GM10847 (cell line): ENCODE measurements around the gene ITFG1.

ENCODE experiments used
- POLR2A ChIP-seq: IDR thresholded peaks from 2 replicates; pipeline ENCODE4 v1.6.1; 2011; ENCODE audit not compliant: insufficient read length; ENCODE audit errors: extremely low read depth

Gene ITFG1

DNA sequence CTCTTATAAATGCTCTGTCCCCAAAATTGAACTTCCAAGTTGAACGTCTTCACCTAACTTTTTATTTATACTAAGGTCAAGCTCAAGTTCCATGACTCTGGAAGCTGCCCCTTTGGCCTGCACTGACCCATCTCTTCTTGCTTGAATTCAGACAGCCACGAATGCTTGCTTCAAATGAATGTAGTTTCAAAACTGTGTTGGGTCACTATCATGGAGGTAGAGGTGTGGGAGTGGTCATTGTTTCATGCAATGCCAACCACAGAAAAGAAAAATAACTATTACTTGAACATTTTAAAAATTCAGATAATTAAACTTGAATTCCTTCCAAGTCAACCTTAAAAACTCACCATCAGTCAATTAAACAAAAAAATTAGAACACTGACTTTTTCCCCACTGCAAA lies 2.5 kb downstream of the ITFG1 start:
- TF ChIP-seq POLR2A: no peak

DNA sequence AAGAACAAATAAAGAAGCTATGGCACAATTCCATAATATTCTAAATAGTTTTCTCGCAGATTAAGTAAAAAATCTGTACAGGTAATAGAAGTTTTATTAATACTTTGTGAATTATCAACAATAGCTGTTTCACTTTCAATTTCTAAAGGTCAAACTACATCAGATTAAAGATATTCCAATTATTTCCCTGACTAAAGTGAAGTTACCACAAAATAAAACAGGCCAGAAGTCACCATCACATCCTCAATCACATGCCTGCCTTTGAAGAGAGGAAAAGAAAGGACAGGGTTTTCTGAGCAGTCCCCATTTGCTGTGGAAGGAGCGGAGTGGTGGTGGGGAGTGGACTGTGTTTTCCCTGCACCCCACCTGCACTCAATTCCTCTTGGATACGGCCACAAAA lies 11.1 kb downstream of the ITFG1 start:
- TF ChIP-seq POLR2A: no peak

DNA sequence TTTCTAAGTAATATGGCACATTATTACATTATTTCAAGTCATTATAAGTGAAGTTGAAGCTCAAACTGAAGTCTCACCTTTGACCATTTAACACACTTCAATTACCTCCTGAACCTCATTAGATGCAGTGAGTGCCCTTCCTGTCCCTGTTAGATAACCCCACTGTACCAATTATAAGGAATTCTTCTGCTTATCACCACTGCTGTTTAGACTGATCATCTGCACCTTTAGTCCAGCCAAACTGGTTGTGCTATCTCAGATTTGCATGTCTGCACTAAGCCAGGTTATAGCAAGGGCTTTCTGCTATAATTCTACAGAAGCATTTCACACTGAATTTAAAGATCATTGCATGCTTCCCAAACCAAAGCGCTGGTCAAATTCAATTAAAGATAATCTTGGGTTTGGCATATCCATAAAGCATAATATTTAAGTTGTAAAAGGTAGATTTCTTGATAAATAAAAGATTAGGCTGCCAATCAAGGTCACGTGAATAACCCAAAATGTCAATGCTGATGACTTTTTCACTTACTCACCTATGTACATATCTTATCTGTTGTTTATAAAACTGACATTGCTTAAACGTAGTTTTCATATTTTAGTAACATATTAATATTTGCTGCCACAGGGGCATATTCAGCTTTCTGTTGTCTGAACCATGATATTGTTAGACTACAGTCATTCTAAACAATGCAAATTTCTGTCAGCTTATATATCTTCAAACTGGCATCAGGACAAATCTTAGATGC lies 11.9 kb downstream of the ITFG1 start:
- TF ChIP-seq POLR2A: no peak

DNA sequence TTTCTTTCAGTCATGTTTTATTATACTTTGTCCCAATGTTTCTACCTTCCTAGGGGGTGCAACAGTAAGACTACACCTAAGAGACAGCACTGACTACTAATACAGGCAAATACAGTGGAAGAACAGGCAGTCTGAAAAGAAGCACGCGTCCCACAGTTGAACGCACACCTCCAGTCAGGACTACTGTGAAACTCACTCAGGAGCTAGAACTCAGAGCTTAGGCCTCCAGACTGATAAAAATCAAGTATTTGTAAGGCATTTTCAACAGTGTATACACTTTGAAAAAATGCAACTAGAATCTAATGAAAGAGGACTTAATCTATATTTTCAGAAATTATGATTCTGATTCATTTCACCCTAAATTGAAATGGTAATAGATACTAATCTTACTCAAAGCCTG lies 14.4 kb downstream of the ITFG1 start:
- TF ChIP-seq POLR2A: no peak

DNA sequence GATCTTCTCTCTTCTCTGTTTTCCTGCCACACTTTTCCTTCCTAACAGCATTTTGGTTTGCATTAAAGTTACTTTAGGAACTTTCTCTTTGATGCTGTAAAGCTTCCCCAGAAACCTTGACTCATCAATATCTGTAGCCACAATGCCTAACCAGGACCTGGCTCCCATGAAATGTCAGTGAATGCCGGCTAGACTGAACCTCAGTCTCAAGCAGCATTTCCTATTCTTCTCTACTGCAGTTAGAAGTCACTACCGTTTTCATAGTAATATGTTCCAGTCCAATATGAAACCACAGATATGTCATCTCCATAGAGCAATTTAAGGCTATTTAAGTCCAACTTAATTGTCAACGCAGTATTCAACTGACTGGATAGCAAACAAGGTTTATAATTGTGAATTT lies 28.9 kb downstream of the ITFG1 start:
- no peak for TF ChIP-seq POLR2A

DNA sequence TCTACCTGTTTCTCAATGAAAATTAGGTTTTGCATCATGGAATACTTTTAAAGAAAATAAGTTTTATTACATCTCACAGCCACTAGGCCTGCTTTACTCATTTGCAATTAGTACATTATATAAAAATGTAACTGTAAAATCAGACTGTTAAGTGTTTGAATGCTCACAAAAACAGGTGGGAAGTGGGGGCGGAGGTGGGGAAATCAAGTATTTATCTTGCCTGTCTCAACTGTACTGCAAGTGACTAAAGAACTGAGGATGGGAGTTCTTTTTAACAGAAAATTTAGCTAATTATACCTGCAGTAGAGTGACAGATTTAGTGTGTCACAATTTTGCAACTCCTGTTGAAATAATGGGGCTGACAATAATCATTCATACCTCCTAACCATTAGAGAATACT lies 34.1 kb downstream of the ITFG1 start:
- no peak for TF ChIP-seq POLR2A

DNA sequence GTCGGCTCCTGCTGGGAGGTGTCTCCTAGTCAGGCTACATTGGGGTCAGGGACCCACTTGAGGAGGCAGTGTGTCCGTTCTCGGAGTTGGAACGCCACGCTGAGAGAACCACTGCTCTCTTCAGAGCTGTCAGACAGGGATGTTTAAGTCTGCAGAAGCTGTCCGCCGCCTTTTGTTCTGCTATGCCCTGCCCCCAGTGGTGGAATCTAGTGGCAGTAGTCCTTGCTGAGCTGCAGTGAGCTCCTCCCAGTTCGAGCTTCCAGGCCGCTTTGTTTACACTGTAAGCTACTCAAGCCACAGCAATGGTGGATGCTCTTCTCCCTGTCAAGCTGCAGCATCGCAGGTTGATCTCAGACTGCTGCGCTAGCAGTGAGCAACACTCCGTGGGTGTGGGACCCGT lies 36.0 kb downstream of the ITFG1 start:
- no peak for TF ChIP-seq POLR2A

DNA sequence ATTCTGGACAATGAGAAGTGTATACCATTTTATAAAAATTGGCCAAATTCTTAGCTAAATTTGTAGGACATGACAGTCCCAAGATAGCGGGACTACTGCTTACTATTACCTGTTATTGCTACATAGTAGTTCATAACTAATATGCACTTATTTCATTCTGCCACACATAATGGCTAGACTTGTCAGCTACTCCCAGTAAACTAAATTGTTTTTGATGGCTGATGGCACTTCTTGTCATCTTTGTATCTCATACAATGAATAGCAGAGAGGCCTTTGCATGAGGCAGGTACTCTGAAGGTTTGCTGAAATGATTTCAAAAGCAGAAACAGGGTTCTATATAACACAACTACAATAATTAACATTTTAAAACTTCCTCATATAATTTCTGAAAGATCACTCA lies 44.0 kb downstream of the ITFG1 start:
- TF ChIP-seq POLR2A: no peak

DNA sequence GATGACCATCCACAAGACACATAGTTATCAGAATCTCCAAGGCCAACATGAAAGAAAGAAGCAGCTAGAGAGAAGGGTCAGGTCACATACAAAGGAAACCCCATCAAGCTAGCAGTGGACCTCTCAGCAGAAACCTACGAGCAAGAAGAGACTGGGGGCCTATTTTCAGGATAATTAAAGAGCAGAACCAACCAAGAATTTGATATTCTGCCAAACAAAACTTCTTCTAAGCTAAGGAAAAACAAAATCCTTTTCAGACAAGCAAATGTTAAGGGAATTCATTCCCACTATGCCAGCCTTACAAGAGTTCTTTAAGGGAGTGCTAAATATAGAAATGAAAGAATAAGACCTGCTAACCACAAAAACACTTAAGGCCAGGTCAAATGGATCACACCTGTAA lies 47.8 kb downstream of the ITFG1 start:
- no peak for TF ChIP-seq POLR2A

DNA sequence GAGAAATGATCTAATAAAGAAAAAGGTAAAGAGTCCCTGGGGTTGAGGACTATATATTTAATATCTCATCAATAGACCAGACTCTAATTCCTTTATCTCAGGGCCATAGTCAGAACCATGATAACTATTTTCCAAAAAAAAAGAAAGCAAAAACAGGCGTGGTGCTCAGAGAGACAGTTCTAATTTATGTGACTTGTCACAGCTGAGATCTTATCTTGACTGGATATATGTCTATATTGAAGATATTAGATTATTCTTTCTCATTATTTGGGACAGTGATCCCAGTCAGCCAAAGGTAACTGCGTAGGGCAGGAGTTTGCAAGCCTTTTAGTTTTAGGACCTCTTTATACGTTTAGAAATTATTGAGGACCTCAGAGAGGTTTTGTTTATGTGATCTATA lies 52.4 kb downstream of the ITFG1 start:
- no peak for TF ChIP-seq POLR2A

DNA sequence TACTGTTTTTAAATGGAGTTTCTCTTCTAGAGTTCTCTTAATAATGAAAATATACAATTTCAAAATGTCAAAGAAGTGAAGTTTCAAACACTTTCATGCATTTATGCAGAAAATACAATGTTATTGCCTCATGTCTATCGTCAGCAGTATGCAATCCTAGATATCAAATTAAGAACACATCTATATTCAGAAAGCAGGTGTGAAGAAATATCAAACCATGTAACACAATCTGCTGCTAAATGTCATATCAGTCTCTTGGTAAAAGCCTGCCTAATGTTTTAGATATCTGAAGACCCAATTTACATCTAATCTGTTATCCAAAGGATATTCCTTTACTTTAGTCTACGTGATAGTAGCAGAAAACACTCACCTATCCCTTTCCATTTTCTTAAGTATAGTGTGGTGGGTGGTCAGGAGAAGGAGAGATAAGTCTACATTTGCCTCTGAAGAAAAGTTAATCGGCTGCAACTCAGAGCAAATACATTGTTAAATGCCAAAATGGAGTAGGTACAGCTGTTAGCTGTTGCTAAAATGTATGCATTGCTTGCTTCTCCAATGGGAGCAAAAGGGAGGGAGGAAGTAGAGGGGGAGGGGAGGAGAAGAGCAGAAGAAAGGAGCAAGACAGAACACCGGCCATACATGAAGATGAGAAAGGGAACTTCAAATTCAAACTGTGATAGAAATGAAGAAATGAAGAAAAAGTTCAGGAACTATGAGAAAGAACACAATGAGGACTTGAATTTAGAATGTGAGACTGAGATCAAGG lies 64.9 kb downstream of the ITFG1 start:
- no peak for TF ChIP-seq POLR2A

DNA sequence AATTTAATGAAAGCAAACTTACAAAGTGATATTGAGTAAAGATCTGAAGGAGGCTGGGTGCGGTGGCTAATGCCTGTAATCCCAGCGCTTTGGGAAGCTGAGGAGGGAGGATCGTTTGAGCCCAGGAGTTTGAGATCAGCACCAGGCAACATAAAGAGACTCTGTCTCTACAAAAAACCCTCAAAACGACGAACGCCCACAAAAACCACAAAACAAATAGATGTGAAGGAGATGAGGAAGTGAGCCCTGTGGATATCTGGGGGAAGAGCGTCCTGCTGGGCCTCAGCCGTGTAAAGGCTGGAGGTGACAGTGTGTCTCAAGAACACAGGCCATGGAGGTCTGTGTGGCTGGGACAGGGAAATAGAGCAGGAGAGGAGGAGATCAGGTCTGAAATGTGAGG lies 68.8 kb downstream of the ITFG1 start:
- TF ChIP-seq POLR2A: no peak

DNA sequence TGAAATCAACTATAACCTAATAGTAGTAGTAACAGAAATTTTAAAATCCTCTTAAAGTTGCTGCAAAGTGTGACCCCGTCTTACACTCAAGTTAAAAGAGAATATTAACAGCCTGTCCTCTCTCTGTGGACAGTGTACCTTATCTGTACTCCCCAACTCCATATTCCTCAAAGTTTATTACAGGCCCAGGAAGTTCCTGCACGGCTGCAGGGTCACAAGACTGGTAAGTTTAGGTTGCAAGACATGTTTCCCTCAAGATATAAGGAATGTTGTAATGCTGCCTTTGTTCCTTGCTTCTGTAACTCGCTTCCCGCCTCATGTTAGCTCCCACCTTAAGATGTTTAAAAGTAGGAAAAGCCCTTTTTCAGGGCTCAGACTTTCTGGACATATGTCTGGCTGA lies 72.2 kb downstream of the ITFG1 start:
- TF ChIP-seq POLR2A: no peak

DNA sequence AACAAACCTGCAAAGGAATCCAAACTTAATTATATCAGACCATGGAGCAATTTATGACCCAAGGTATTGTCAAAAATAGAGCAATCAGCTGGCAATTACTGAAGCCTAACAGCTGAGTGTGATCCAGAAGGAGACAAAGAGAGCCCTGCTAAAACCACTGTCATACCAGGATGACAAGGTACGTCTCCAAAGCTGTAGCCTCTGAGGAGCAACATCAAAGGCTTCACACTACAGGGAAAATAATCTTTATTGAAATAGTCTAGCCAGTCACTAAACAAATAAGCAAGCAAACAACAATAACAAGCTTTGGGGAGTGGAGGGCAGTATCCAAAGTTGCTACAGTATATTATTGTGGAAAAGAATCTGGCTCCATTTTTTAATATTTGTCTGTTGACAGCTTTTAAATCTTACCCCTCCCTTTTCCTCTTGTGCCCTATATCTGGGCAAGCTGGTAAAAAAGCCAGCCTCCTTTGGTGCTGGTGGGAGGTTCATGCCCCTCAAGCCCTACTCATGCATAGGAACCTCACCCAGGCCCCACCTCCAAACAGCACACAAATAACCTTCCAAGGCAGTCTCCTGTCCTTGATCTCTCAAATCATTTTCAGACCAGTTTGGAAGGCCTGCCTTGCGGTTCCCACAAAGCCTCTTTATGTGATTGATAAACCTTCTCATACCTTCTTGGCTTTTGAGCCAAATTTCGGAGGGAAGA lies 73.7 kb downstream of the ITFG1 start:
- TF ChIP-seq POLR2A: no peak

DNA sequence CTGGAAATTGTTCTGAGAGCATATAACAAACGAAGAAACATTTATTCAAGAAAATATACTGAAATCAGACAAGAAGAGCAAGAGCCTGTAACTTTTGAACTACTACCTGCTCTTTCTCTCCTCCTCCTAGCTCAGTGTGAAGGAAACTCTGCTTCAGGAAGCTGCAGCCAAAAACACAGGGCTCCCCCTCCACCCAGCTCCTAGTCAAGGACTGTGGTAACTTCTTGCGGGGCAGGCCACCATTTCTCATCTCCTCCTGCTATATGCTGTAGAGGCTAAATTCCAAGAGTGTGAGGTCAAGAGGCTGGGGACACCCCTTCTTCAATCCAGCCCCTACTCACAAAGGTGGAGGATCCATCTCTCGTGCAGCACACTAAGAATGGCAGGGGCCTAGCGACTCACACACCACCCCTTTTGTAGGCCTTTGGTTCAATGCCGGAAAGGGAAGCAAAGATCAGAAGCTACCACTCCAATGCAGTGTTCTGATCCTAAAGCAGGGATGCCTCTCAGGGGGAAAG lies 74.6 kb downstream of the ITFG1 start:
- no peak for TF ChIP-seq POLR2A

DNA sequence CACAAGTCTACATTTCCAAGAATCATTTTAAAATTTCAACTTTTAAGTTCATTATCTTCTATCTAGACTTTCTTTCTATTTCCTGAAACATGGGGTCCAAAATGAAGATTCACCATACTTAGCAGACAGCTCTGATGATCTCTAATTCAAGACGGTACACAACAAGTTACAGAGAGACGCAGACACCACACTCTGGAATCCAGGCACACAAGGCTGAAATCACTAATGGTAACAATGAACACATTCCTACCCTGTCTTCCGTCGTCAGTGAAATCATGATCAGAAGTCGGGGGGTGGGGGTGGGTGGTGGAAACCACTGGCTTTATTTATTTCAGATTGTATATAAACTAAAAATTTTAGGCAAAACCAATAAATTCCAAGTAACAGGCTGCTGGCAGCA lies 78.5 kb downstream of the ITFG1 start:
- no peak for TF ChIP-seq POLR2A
